HCT116 (cell line): ENCODE data around the gene KLC4.

Experiments used
- EZH2 ChIP-seq: fragments of 200-600 bp; sonication (generic); IDR thresholded peaks from 2 replicates; pipeline ENCODE4 v1.6.1; 2017; ENCODE audit warnings: antibody characterized with exemption, mixed run types
- EZH2phosphoT487 ChIP-seq: fragments of 200-600 bp; IDR thresholded peaks from 2 replicates; pipeline ENCODE4 v1.6.1; 2018; ENCODE audit warnings: antibody characterized with exemption, borderline replicate concordance
- JUND ChIP-seq: IDR thresholded peaks from 2 replicates; pipeline ENCODE4 v1.6.1; 2012
- POLR2A ChIP-seq: IDR thresholded peaks from 2 replicates; pipeline ENCODE4 v1.7.0; 2011; ENCODE audit warnings: borderline replicate concordance; ENCODE audit not compliant: insufficient read depth, insufficient read length; ENCODE audit errors: extremely low read depth
- POLR2AphosphoS5 ChIP-seq: IDR thresholded peaks from 2 replicates; pipeline ENCODE4 v1.6.1; 2011; ENCODE audit warnings: mild to moderate bottlenecking, low read depth, low read length, moderate library complexity
- SIN3A ChIP-seq: IDR thresholded peaks from 2 replicates; pipeline ENCODE4 v1.6.1; 2012; ENCODE audit warnings: low read depth
- TF ChIP-seq, protein P1 (sequence below), 3 experiments: fragments of 200-600 bp in 1 of 3; sonication (generic) in 1 of 3; IDR thresholded peaks in 2 of 3; conservative IDR thresholded peaks in 1 of 3; 2 replicates each; pipeline ENCODE4 v1.5.1; 2012 to 2017; ENCODE audit warnings: low read depth in 2 of 3, low read length in 2 of 3, antibody characterized with exemption in 1 of 3, borderline replicate concordance in 1 of 3, control low read depth in 1 of 3, mild to moderate bottlenecking in 1 of 3, mixed read lengths in 1 of 3, mixed run types in 1 of 3, moderate library complexity in 1 of 3; ENCODE audit not compliant: insufficient read depth in 1 of 3
- TF ChIP-seq, protein P2 (sequence below): IDR thresholded peaks from 2 replicates; pipeline ENCODE4 v1.6.1; 2012; ENCODE audit warnings: low read depth
- TF ChIP-seq, protein P3 (sequence below): IDR thresholded peaks from 2 replicates; pipeline ENCODE4 v1.6.1; 2012

DNA sequence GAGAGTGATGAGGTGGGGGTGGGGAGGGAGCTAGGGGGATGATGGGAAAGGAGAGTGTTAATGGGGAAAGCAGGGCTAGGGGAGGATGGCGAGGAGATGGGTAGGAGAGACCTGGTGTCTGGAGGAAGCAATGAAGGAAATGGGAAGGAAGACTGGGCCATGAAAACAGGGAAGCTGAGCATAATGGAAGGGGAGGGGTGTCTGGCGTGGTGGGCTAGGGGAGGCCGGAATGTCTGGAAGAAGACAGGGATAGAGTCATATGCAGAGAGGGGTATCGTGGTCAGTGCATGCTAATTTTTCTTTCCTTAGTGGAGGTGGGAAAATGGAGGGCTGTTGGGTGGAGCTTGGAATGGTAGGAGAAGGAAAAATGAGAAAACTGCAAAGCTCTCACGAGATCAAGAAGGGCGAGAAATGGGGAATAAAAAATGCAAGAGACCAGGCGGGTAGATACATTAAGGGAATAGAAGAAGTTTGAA lies 45.0 kb upstream of the KLC4 start:
- TF ChIP-seq, protein P1, sequence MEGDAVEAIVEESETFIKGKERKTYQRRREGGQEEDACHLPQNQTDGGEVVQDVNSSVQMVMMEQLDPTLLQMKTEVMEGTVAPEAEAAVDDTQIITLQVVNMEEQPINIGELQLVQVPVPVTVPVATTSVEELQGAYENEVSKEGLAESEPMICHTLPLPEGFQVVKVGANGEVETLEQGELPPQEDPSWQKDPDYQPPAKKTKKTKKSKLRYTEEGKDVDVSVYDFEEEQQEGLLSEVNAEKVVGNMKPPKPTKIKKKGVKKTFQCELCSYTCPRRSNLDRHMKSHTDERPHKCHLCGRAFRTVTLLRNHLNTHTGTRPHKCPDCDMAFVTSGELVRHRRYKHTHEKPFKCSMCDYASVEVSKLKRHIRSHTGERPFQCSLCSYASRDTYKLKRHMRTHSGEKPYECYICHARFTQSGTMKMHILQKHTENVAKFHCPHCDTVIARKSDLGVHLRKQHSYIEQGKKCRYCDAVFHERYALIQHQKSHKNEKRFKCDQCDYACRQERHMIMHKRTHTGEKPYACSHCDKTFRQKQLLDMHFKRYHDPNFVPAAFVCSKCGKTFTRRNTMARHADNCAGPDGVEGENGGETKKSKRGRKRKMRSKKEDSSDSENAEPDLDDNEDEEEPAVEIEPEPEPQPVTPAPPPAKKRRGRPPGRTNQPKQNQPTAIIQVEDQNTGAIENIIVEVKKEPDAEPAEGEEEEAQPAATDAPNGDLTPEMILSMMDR (IDR thresholded peaks at IDR 0.05 in 2 of 3, conservative IDR thresholded peaks at IDR 0.05 in 1 of 3; ENCODE audit: borderline replicate concordance in 1 of 3, insufficient read depth in 1 of 3, low read depth in 2 of 3, low read length in 2 of 3) = no peak
- TF ChIP-seq EZH2 = no peak
- TF ChIP-seq POLR2AphosphoS5 = no peak
- peak; percentile 4 for TF ChIP-seq POLR2A
- no peak for TF ChIP-seq JUND
- TF ChIP-seq, protein P2, sequence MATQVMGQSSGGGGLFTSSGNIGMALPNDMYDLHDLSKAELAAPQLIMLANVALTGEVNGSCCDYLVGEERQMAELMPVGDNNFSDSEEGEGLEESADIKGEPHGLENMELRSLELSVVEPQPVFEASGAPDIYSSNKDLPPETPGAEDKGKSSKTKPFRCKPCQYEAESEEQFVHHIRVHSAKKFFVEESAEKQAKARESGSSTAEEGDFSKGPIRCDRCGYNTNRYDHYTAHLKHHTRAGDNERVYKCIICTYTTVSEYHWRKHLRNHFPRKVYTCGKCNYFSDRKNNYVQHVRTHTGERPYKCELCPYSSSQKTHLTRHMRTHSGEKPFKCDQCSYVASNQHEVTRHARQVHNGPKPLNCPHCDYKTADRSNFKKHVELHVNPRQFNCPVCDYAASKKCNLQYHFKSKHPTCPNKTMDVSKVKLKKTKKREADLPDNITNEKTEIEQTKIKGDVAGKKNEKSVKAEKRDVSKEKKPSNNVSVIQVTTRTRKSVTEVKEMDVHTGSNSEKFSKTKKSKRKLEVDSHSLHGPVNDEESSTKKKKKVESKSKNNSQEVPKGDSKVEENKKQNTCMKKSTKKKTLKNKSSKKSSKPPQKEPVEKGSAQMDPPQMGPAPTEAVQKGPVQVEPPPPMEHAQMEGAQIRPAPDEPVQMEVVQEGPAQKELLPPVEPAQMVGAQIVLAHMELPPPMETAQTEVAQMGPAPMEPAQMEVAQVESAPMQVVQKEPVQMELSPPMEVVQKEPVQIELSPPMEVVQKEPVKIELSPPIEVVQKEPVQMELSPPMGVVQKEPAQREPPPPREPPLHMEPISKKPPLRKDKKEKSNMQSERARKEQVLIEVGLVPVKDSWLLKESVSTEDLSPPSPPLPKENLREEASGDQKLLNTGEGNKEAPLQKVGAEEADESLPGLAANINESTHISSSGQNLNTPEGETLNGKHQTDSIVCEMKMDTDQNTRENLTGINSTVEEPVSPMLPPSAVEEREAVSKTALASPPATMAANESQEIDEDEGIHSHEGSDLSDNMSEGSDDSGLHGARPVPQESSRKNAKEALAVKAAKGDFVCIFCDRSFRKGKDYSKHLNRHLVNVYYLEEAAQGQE = no peak
- no peak for TF ChIP-seq EZH2phosphoT487
- TF ChIP-seq, protein P3, sequence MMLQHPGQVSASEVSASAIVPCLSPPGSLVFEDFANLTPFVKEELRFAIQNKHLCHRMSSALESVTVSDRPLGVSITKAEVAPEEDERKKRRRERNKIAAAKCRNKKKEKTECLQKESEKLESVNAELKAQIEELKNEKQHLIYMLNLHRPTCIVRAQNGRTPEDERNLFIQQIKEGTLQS = no peak
- TF ChIP-seq SIN3A = no peak
